Uterus (tissue), 4 donors: Measurements from ENCODE around the gene GRK5. TPM values are rescaled to one million over a fixed set of nuclear protein-coding genes. Genes with fewer than 3 reads are reported as not detected.

ENCODE experiments used
- DNase-seq, 2 donors: peaks; one replicate each; pipeline ENCODE4 v3.0.0-alpha.2; 2019 to 2020
- H3K27ac ChIP-seq, 2 donors: fragments of 200-600 bp; sonication (generic); 1 replicate in 1 of 2; 2 replicates in 1 of 2; pipeline ENCODE4 v1.5.1; 2016 to 2018
- H3K27me3 ChIP-seq, 2 donors: fragments of 200-600 bp; sonication (generic); one replicate each; pipeline ENCODE4 v1.5.1; 2018 to 2019; ENCODE audit warnings: control low read depth in 1 of 2
- H3K36me3 ChIP-seq, 2 donors: fragments of 200-600 bp; sonication (generic); one replicate each; pipeline ENCODE4 v1.5.1; 2019; ENCODE audit warnings: control low read depth in 1 of 2
- H3K4me1 ChIP-seq, 2 donors: fragments of 200-600 bp; sonication (generic); one replicate each; pipeline ENCODE4 v1.5.1; 2018 to 2019; ENCODE audit warnings: control low read depth in 1 of 2
- H3K4me3 ChIP-seq, 2 donors: fragments of 200-600 bp; sonication (generic); 1 replicate in 1 of 2; 2 replicates in 1 of 2; pipeline ENCODE4 v1.5.1; 2018 to 2019; ENCODE audit warnings: mild to moderate bottlenecking in 1 of 2
- H3K9me3 ChIP-seq, 2 donors: fragments of 200-600 bp; sonication (generic); one replicate each; pipeline ENCODE4 v1.5.1; 2019; ENCODE audit warnings: control low read depth in 1 of 2
- POLR2A ChIP-seq, 2 donors: fragments of 450-650 bp; IDR thresholded peaks; one replicate each; pipeline ENCODE4 v1.6.1; 2016; ENCODE audit warnings: antibody characterized with exemption in 2 of 2, mild to moderate bottlenecking in 1 of 2, moderate library complexity in 1 of 2
- intact Hi-C: fragments of 100-400 bp; cut with DNase I; formaldehyde crosslinking; loops from one replicate; pipeline ENCODE4 v1.15.1; 2023; ENCODE audit warnings: low total_unique reads
- total RNA-seq, 4 donors: library from RNA; depleted of rRNA in 3 of 4; stranded (reverse); fragments of >200 nt in 3 of 4; gene quantifications; one replicate each; pipeline versions ENCODE4 v1.1.0 to v1.2.4, GENCODE V29; 2014 to 2023
- TF ChIP-seq, protein P1 (sequence below), 4 experiments: fragments of 200-600 bp in 2 of 4; fragments of 450-650 bp in 2 of 4; sonication (generic) in 2 of 4; IDR thresholded peaks; one replicate each; pipeline ENCODE4 v1.5.1; 2016 to 2019; ENCODE audit warnings: antibody characterized with exemption in 4 of 4, mild to moderate bottlenecking in 2 of 4, moderate library complexity in 1 of 4
- donor health status: DM: yes; HTN: yes; CAD: no.

GRK5 gene
- total RNA-seq, 4 donors from 2014 or later = 11.6 to 34.6 (median 14.1) TPM

DNA sequence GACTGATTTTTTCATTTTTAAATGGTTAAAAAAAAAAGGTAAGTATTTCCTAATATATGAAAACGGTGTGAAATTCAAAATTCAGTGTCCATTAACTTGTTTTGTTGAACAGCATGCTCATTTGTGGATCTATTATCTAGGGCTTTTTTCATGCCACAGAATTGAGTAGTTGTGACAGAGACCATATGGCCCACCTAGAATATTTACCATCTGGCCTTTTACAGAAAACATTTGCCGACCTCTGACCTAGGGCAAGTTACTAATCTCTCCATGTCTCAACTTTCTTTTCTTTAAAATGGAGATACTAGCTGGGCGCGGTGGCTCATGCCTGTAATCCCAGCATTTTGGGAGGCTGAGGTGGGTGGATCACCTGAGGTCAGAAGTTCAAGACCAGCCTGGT, 41.3 kb downstream of the GRK5 start:
- no peak for DNase-seq

DNA sequence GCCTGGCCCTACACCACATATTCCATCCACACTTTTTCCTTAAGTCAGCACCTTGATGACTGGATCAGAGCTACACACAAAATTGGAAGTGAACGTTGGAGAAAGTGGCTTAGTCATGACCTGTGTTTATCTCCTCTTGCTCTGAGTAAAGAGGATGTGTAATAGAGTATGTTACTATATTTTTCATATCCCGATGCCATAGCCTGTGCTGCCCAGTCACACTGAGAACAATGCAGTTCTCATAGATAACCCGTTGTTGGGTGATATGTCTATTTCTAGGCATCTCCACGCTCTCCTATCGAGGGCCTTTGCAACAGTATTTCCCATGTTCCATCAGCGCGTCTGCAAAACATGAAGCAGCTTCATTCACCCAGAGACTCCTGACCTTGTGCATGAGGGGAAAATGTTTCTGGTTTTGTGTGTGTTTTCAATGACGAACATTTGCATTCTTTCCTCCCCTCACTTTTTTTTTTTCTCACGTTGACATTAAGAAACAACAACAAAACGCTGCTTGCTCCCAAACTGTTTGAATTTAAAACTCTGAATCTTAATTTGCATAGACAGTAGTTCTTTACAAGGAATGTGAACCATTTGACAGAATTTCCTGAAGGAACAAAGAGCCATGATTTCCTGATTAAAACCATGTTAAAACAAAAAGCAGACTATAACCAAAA, 43.4 kb downstream of the GRK5 start:
- H3K4me1 ChIP-seq = peaks cover 39 to 49% of the 10 kb centered on the region in 2 donors
- DNase-seq = no peak
- intact Hi-C loops = loop anchor here (5.0 kb wide), 1 partner anchor 43 kb away; the partner anchor contains the start of gene GRK5
- no peaks in the 10 kb centered on the region for H3K27me3 ChIP-seq
- H3K4me3 ChIP-seq = no peak overlapping the region
- H3K36me3 ChIP-seq = no peaks in the 10 kb centered on the region
- H3K9me3 ChIP-seq = no peaks in the 10 kb centered on the region
- TF ChIP-seq, protein P1, sequence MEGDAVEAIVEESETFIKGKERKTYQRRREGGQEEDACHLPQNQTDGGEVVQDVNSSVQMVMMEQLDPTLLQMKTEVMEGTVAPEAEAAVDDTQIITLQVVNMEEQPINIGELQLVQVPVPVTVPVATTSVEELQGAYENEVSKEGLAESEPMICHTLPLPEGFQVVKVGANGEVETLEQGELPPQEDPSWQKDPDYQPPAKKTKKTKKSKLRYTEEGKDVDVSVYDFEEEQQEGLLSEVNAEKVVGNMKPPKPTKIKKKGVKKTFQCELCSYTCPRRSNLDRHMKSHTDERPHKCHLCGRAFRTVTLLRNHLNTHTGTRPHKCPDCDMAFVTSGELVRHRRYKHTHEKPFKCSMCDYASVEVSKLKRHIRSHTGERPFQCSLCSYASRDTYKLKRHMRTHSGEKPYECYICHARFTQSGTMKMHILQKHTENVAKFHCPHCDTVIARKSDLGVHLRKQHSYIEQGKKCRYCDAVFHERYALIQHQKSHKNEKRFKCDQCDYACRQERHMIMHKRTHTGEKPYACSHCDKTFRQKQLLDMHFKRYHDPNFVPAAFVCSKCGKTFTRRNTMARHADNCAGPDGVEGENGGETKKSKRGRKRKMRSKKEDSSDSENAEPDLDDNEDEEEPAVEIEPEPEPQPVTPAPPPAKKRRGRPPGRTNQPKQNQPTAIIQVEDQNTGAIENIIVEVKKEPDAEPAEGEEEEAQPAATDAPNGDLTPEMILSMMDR (IDR thresholded peaks at IDR 0.05) = no peak
- TF ChIP-seq POLR2A (IDR thresholded peaks at IDR 0.05) = no peak
- peak overlapping the region; percentile 92 to 96 for H3K27ac ChIP-seq

More for the DNA sequence above, 41.3 kb downstream of the GRK5 start:
- Histone ChIP-seq H3K4me3 (no peak overlapping the region), H3K27ac (peak overlapping the region; percentile 92 to 96), H3K9me3 (no peaks in the 10 kb centered on the region), H3K36me3 (no peaks in the 10 kb centered on the region), H3K27me3 (no peaks in the 10 kb centered on the region), H3K4me1 (peaks cover 42 to 49% of the 10 kb centered on the region in 2 donors)
- intact Hi-C loops = no loop called here
- TF ChIP-seq, protein P1 (IDR thresholded peaks at IDR 0.05) = no peak
- TF ChIP-seq POLR2A (IDR thresholded peaks at IDR 0.05) = no peak

DNA sequence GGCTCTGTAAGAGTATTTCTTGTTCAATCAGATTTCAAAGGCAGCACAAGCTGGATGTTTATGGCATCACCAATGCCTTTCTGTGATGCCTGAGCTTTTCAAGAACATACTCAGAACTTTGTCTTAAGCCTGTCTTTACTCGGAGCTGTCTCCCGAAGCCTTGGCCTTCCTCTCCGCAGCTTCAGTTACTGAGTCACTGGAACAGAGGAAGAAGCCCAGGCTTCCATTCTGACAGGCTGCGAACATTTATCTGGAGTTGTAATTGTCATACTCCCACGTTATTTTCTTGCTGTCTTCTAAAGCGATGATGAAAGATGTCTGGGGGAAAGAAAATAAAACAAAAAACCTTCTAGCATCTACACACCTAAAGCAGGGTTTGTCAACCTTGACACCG, 43.9 kb downstream of the GRK5 start:
- peak overlapping the region; percentile 92 to 96 for H3K27ac ChIP-seq
- H3K9me3 ChIP-seq = no peaks in the 10 kb centered on the region
- H3K4me1 ChIP-seq = peaks cover 39 to 49% of the 10 kb centered on the region in 2 donors
- H3K4me3 ChIP-seq = no peak overlapping the region
- intact Hi-C loops = loop anchor here (5.0 kb wide), 1 partner anchor 44 kb away; the partner anchor contains the start of gene GRK5
- DNase-seq = peak; percentile 65 to 90
- H3K27me3 ChIP-seq = no peaks in the 10 kb centered on the region
- no peak for TF ChIP-seq POLR2A (IDR thresholded peaks at IDR 0.05)
- TF ChIP-seq, protein P1 (IDR thresholded peaks at IDR 0.05) = no peak
- H3K36me3 ChIP-seq = no peaks in the 10 kb centered on the region

DNA sequence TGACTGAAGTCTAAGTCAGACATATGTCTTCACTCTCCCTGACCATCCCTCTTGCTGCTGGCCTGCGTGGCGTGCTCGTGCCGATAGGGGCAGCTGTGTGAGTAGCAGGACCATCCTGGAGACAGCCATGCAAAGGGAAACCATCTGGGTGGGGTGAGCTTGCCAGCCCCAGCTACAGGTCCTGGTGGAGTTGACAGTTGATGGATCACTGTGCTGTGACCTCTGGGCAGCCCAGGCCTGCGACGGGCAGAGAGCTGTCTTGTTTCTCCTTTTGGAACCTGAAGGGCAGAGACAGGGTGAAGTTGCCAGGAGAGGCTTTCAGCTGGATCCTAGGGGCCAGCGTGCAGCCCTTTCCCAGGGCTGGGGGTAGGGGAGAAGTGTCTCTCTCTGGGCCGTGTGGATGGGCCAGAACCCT, 44.7 kb downstream of the GRK5 start:
- Histone ChIP-seq H3K9me3 (no peaks in the 10 kb centered on the region), H3K27me3 (no peaks in the 10 kb centered on the region), H3K4me3 (no peak overlapping the region), H3K36me3 (no peaks in the 10 kb centered on the region), H3K4me1 (peaks cover 39 to 44% of the 10 kb centered on the region in 2 donors), H3K27ac (peak overlapping the region; percentile 92 to 96)
- peak in 1 of 2 donors; percentile 42 for DNase-seq
- no peak for TF ChIP-seq POLR2A (IDR thresholded peaks at IDR 0.05)
- intact Hi-C loops = loop anchor here (5.0 kb wide), 1 partner anchor 45 kb away; the partner anchor contains the start of gene GRK5

DNA sequence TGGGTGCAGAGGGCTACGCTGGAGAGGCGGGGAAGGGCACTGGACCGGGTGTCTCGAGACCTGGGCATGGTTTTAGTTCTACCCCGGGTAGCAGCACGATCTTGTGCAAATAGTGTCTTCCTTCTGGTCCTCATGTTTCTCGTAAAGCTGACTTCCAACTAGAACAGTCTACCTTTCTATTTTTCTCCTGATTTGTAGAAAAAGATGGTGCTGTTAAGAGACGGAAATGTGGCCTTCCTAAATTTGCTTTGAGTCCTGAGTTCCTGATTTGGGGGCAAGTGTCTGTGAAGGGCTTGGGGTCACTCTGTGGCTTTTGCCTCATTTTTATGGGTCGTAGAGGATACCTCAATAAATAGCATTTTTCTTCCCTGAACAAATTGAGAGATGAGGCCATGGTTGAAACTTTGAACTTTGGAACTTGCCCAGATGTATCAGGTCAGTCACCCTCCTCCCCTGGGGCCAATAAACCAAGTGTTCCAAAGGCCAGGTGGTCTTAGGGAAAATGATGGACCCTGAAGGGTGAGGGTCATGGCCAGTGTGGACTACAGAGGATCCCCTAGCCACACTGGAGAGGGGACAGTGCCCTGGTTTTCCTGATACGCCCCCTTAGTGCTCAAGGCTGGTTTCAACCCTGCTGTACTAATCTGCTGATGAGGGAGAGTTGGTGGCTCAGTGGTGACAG, 45.2 kb downstream of the GRK5 start:
- Histone ChIP-seq H3K36me3 (no peaks in the 10 kb centered on the region), H3K27me3 (no peaks in the 10 kb centered on the region), H3K4me1 (peaks cover 37 to 38% of the 10 kb centered on the region in 2 donors), H3K9me3 (no peaks in the 10 kb centered on the region), H3K4me3 (no peak overlapping the region), H3K27ac (peak overlapping the region; percentile 92 to 96)
- intact Hi-C loops = loop anchor here (5.0 kb wide), 1 partner anchor 45 kb away; the partner anchor contains the start of gene GRK5
- TF ChIP-seq POLR2A (IDR thresholded peaks at IDR 0.05) = no peak
- TF ChIP-seq, protein P1 (IDR thresholded peaks at IDR 0.05) = no peak
- no peak for DNase-seq
